ENCODE measurements around the gene WWOX. TPM values are rescaled to one million over a fixed set of nuclear protein-coding genes. Genes with fewer than 3 reads are reported as not detected.

Gene WWOX
- total RNA-seq, 1 experiment from 2014 or later, result 28.3 TPM

GRCh38 chr16:78956859-78957258, 857.4 kb downstream of the WWOX start:
- no peak overlapping the region for H3K4me2 ChIP-seq (ENCODE audit: low read length)
- ATAC-seq (no peak), DNase-seq (no peak)
- H3K9me2 ChIP-seq (replicated peaks; ENCODE audit: low read length), result no peaks in the 10 kb centered on the region
- CTCF ChIA-PET, result no interaction called here
- TF ChIP-seq CTCF (conservative IDR thresholded peaks at IDR 0.05; ENCODE audit: low read depth, low read length) (no peak), EZH2 (IDR thresholded peaks at IDR 0.05; ENCODE audit: low read length, unreplicated experiment) (no peak), EZH2phosphoT487 (IDR thresholded peaks at IDR 0.05; ENCODE audit: borderline replicate concordance, low read length) (no peak)
- no peaks in the 10 kb centered on the region for H3K27me3 ChIP-seq (ENCODE audit: low read length)
- H3K4me1 ChIP-seq (ENCODE audit: insufficient read depth, low read length), result no peaks in the 10 kb centered on the region
- no peak overlapping the region for H3K9ac ChIP-seq (ENCODE audit: low read length)
- no peaks in the 10 kb centered on the region for H3F3A ChIP-seq (ENCODE audit: low read length, unreplicated experiment)
- H4K20me1 ChIP-seq (ENCODE audit: low read length), result no peaks in the 10 kb centered on the region
- H3K79me2 ChIP-seq (ENCODE audit: low read length), result no peaks in the 10 kb centered on the region
- intact Hi-C loops (cut with micrococcal nuclease), result no loop called here
- no peak overlapping the region for H3K27ac ChIP-seq (ENCODE audit: low read length)
- no peak overlapping the region for H2AFZ ChIP-seq (ENCODE audit: low read length)
- no TSS peak for BruUV-seq (replicated peaks)
- no peak overlapping the region for H3K4me3 ChIP-seq (ENCODE audit: low read length)
- no peaks in the 10 kb centered on the region for H3K36me3 ChIP-seq (ENCODE audit: low read depth, low read length)
- no peaks in the 10 kb centered on the region for H3K9me3 ChIP-seq (ENCODE audit: low read length)
- POLR2A ChIA-PET (ENCODE audit: unreplicated experiment), result no interaction called here

- POLR2A ChIA-PET (ENCODE audit: unreplicated experiment), result no interaction called here
- Histone ChIP-seq H3K79me2 (ENCODE audit: low read length) (no peaks in the 10 kb centered on the region), H2AFZ (ENCODE audit: low read length) (no peak overlapping the region), H3K36me3 (ENCODE audit: low read depth, low read length) (no peaks in the 10 kb centered on the region), H3K9ac (ENCODE audit: low read length) (no peak overlapping the region), H3K9me2 (replicated peaks; ENCODE audit: low read length) (no peaks in the 10 kb centered on the region), H3K27me3 (ENCODE audit: low read length) (no peaks in the 10 kb centered on the region), H3K4me3 (ENCODE audit: low read length) (no peak overlapping the region), H4K20me1 (ENCODE audit: low read length) (no peaks in the 10 kb centered on the region), H3K4me1 (ENCODE audit: insufficient read depth, low read length) (no peaks in the 10 kb centered on the region), H3K9me3 (ENCODE audit: low read length) (no peaks in the 10 kb centered on the region), H3K4me2 (ENCODE audit: low read length) (no peak overlapping the region), H3F3A (ENCODE audit: low read length, unreplicated experiment) (no peaks in the 10 kb centered on the region), H3K27ac (ENCODE audit: low read length) (no peak overlapping the region)
- DNase-seq (no peak), ATAC-seq (no peak)
- BruUV-seq (replicated peaks), result no TSS peak
- no peak for TF ChIP-seq EZH2 (IDR thresholded peaks at IDR 0.05; ENCODE audit: low read length, unreplicated experiment)
- TF ChIP-seq EZH2phosphoT487 (IDR thresholded peaks at IDR 0.05; ENCODE audit: borderline replicate concordance, low read length), result no peak
- TF ChIP-seq CTCF (conservative IDR thresholded peaks at IDR 0.05; ENCODE audit: low read depth, low read length), result no peak
- CTCF ChIA-PET, result no interaction called here
- intact Hi-C loops (cut with micrococcal nuclease), result no loop called here
These were observed 858.1 kb downstream of the WWOX start for GRCh38 chr16:78957317-78958100.

- no peak overlapping the region for H3K27ac ChIP-seq (ENCODE audit: low read length)
- no peaks in the 10 kb centered on the region for H3K36me3 ChIP-seq (ENCODE audit: low read depth, low read length)
- no peaks in the 10 kb centered on the region for H4K20me1 ChIP-seq (ENCODE audit: low read length)
- POLR2A ChIA-PET (ENCODE audit: unreplicated experiment), result no interaction called here
- H3K27me3 ChIP-seq (ENCODE audit: low read length), result no peaks in the 10 kb centered on the region
- ATAC-seq (no peak), DNase-seq (no peak)
- no peaks in the 10 kb centered on the region for H3K79me2 ChIP-seq (ENCODE audit: low read length)
- H3K9me2 ChIP-seq (replicated peaks; ENCODE audit: low read length), result no peaks in the 10 kb centered on the region
- intact Hi-C loops (cut with micrococcal nuclease), result no loop called here
- H3K9ac ChIP-seq (ENCODE audit: low read length), result no peak overlapping the region
- no peak overlapping the region for H3K4me2 ChIP-seq (ENCODE audit: low read length)
- H3K9me3 ChIP-seq (ENCODE audit: low read length), result no peaks in the 10 kb centered on the region
- no peaks in the 10 kb centered on the region for H3K4me1 ChIP-seq (ENCODE audit: insufficient read depth, low read length)
- no peak overlapping the region for H3K4me3 ChIP-seq (ENCODE audit: low read length)
- H2AFZ ChIP-seq (ENCODE audit: low read length), result no peak overlapping the region
- no peak for TF ChIP-seq EZH2phosphoT487 (IDR thresholded peaks at IDR 0.05; ENCODE audit: borderline replicate concordance, low read length)
- no peak for TF ChIP-seq CTCF (conservative IDR thresholded peaks at IDR 0.05; ENCODE audit: low read depth, low read length)
- no peak for TF ChIP-seq EZH2 (IDR thresholded peaks at IDR 0.05; ENCODE audit: low read length, unreplicated experiment)
- CTCF ChIA-PET, result no interaction called here
- BruUV-seq (replicated peaks), result no TSS peak
- no peaks in the 10 kb centered on the region for H3F3A ChIP-seq (ENCODE audit: low read length, unreplicated experiment)
These were observed 862.0 kb downstream of the WWOX start for GRCh38 chr16:78961464-78961863.
